SK-N-SH (cell line): Measurements from ENCODE around the gene TPPP.

Experiments used
- EP300 ChIP-seq, 2 experiments: IDR thresholded peaks; 2 replicates each; pipeline versions ENCODE4 v1.4.0 to v1.6.1; 2012; ENCODE audit warnings: borderline replicate concordance in 1 of 2, low read depth in 1 of 2, low read length in 1 of 2
- FOXJ3 ChIP-seq: sonication (generic); formaldehyde crosslinking; IDR thresholded peaks from 2 replicates; pipeline ENCODE4 v1.5.1; 2020; ENCODE audit warnings: mild to moderate bottlenecking, missing genetic modification reagents
- FOXM1 ChIP-seq: IDR thresholded peaks from 2 replicates; pipeline ENCODE4 v1.4.0; 2012; ENCODE audit warnings: low read depth, mild to moderate bottlenecking
- GATA2 ChIP-seq: sonication (generic); formaldehyde crosslinking; IDR thresholded peaks from 2 replicates; pipeline ENCODE4 v1.5.0; 2020; ENCODE audit warnings: mild to moderate bottlenecking, missing genetic modification reagents
- MXI1 ChIP-seq: IDR thresholded peaks from 2 replicates; pipeline ENCODE4 v1.6.1; 2012; ENCODE audit warnings: mild to moderate bottlenecking, low read depth, low read length, improper control_type of control experiment
- RAD21 ChIP-seq: IDR thresholded peaks from 2 replicates; pipeline ENCODE4 v1.6.1; 2012; ENCODE audit warnings: mild to moderate bottlenecking, low read length
- RCOR1 ChIP-seq: fragments of 150-350 bp; IDR thresholded peaks from 2 replicates; pipeline ENCODE4 v1.6.1; 2017; ENCODE audit warnings: antibody characterized with exemption, low read length
- RFX5 ChIP-seq: IDR thresholded peaks from 2 replicates; pipeline ENCODE4 v1.6.1; 2012; ENCODE audit warnings: mild to moderate bottlenecking, improper control_type of control experiment, low read length
- SMC3 ChIP-seq: IDR thresholded peaks from 2 replicates; pipeline ENCODE4 v1.6.1; 2012; ENCODE audit warnings: low read depth, low read length, improper control_type of control experiment
- TAF1 ChIP-seq: IDR thresholded peaks from 2 replicates; pipeline ENCODE4 v1.6.1; 2012; ENCODE audit warnings: low read depth, mild to moderate bottlenecking, low read length, moderate library complexity, borderline replicate concordance
- TCF12 ChIP-seq: IDR thresholded peaks from 2 replicates; pipeline ENCODE4 v1.4.0; 2012
- YY1 ChIP-seq: IDR thresholded peaks from 2 replicates; pipeline ENCODE4 v1.4.0; 2012; ENCODE audit warnings: low read depth, mild to moderate bottlenecking
- TF ChIP-seq, protein P1 (sequence below): fragments of 200-600 bp; sonication (generic); IDR thresholded peaks from 2 replicates; pipeline ENCODE4 v1.6.1; 2017; ENCODE audit warnings: antibody characterized with exemption, mild to moderate bottlenecking, moderate library complexity

DNA sequence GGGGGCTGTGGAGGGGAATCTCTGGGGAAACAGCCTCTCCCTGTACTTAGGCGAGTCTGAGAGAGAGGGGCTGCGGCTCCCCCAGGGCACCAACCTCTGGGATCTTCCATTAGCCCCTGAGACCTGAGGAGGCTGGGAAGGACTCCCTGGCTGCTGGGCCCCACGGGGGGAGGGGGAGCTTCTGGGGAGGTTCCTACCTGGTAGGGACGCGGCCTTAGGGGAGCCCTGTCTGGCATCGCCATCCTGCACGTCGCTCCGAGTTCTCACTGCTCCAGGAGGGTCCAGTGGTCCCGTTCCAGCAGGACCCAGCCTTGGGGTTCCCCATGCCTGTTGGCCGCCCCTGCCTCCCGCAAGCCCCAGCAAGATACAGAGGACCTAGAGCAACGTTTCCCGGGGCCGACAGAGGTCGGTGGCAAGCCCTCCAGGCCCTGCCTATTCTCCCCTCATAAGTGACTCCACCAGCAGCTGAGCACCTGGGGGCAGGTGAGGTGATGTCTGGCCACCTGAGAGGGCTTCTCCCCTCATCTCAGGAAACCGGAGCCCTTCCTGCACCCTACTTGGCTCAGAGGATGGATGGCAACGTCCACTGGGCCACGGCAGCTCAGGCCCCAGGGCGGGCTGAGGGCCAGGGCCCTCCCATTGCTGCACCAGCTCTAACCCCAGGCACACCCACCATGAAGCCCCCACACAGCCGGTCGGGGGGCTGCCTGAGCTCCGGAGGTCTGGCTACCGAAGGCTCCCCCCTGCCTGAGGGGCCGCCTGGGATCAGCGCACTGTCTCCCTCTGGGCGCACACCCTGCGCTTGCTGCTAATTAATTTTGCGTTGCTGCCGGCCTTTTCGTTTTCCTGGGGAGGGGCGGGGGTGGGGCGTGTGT is 22.5 kb downstream of the TPPP start:
- TF ChIP-seq, protein P1, sequence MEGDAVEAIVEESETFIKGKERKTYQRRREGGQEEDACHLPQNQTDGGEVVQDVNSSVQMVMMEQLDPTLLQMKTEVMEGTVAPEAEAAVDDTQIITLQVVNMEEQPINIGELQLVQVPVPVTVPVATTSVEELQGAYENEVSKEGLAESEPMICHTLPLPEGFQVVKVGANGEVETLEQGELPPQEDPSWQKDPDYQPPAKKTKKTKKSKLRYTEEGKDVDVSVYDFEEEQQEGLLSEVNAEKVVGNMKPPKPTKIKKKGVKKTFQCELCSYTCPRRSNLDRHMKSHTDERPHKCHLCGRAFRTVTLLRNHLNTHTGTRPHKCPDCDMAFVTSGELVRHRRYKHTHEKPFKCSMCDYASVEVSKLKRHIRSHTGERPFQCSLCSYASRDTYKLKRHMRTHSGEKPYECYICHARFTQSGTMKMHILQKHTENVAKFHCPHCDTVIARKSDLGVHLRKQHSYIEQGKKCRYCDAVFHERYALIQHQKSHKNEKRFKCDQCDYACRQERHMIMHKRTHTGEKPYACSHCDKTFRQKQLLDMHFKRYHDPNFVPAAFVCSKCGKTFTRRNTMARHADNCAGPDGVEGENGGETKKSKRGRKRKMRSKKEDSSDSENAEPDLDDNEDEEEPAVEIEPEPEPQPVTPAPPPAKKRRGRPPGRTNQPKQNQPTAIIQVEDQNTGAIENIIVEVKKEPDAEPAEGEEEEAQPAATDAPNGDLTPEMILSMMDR: no peak
- no peak for TF ChIP-seq MXI1
- no peak for TF ChIP-seq TAF1
- TF ChIP-seq RCOR1: no peak
- TF ChIP-seq EP300 (IDR thresholded peaks at IDR 0.05; ENCODE audit: borderline replicate concordance in 1 of 2, low read depth in 1 of 2, low read length in 1 of 2): no peak
- TF ChIP-seq RAD21: no peak
- no peak for TF ChIP-seq FOXM1
- no peak for TF ChIP-seq SMC3
- TF ChIP-seq GATA2 (CRISPR knock-in tag): no peak
- TF ChIP-seq FOXJ3 (CRISPR knock-in tag): no peak
- TF ChIP-seq YY1: no peak
- no peak for TF ChIP-seq RFX5
- no peak for TF ChIP-seq TCF12
